Esophagus muscularis mucosa (tissue), 4 donors: ENCODE data around the gene PGGT1B. TPM values are rescaled to one million over a fixed set of nuclear protein-coding genes. Genes with fewer than 3 reads are reported as not detected.

Experiments used
- DNase-seq: peaks from one replicate; pipeline ENCODE4 v3.0.0-alpha.2; 2017; ENCODE audit errors: extremely low spot score
- H3K27ac ChIP-seq, 4 donors: fragments of 200-600 bp; sonication (generic); replicated peaks in 1 of 4; 1 replicate in 3 of 4; 2 replicates in 1 of 4; pipeline ENCODE4 v1.5.1; 2016 to 2019; ENCODE audit warnings: mild to moderate bottlenecking in 1 of 4
- H3K27me3 ChIP-seq, 4 donors: fragments of 200-600 bp; sonication (generic); one replicate each; pipeline versions ENCODE4 v1.5.1 to v1.6.0; 2016 to 2019
- H3K36me3 ChIP-seq, 4 donors: fragments of 200-600 bp; sonication (generic); one replicate each; pipeline ENCODE4 v1.5.1; 2016 to 2019
- H3K4me1 ChIP-seq, 4 donors: fragments of 200-600 bp; sonication (generic); one replicate each; pipeline ENCODE4 v1.5.1; 2016 to 2019
- H3K4me3 ChIP-seq, 4 donors: fragments of 200-600 bp; sonication (generic); 1 replicate in 2 of 4; 2 replicates in 2 of 4; pipeline ENCODE4 v1.5.1; 2016 to 2019; ENCODE audit warnings: mild to moderate bottlenecking in 4 of 4, moderate library complexity in 1 of 4
- H3K9me3 ChIP-seq, 4 donors: fragments of 200-600 bp; sonication (generic); 1 replicate in 3 of 4; 2 replicates in 1 of 4; pipeline ENCODE4 v1.5.1; 2016 to 2019
- CTCF ChIP-seq, 3 experiments: fragments of 200-600 bp in 2 of 3; fragments of 450-650 bp in 1 of 3; sonication (generic) in 2 of 3; IDR thresholded peaks; one replicate each; pipeline ENCODE4 v1.5.1; 2017 to 2019; ENCODE audit warnings: antibody characterized with exemption in 3 of 3, mild to moderate bottlenecking in 2 of 3, moderate library complexity in 1 of 3
- EP300 ChIP-seq: sonication (generic); formaldehyde crosslinking; IDR thresholded peaks from one replicate; pipeline ENCODE4 v1.6.1; 2017; ENCODE audit warnings: antibody characterized with exemption
- POLR2A ChIP-seq: fragments of 450-650 bp; IDR thresholded peaks from one replicate; pipeline ENCODE4 v1.6.1; 2017; ENCODE audit warnings: antibody characterized with exemption, moderate library complexity, mild to moderate bottlenecking, low read depth
- POLR2AphosphoS5 ChIP-seq, 2 donors: sonication (generic); formaldehyde crosslinking; IDR thresholded peaks; one replicate each; pipeline ENCODE4 v1.6.1; 2017; ENCODE audit warnings: antibody characterized with exemption in 2 of 2
- WGBS: methylation state at CpG from one replicate; pipeline ENCODE4 v1.1.5; 2018; 5-methylcytosine and 5-hydroxymethylcytosine counted together
- intact Hi-C: fragments of 100-400 bp; cut with DNase I; formaldehyde crosslinking; loops from one replicate; pipeline ENCODE4 v1.15.1; 2023
- total RNA-seq, 4 donors: library from RNA; depleted of rRNA; stranded (reverse); fragments of >200 nt; gene quantifications; one replicate each; pipeline versions ENCODE4 v1.1.0 to v1.2.1, GENCODE V29; 2016

Gene PGGT1B
- total RNA-seq, 4 donors from 2014 or later: 9.5 to 18.3 (median 10.7) TPM

DNA sequence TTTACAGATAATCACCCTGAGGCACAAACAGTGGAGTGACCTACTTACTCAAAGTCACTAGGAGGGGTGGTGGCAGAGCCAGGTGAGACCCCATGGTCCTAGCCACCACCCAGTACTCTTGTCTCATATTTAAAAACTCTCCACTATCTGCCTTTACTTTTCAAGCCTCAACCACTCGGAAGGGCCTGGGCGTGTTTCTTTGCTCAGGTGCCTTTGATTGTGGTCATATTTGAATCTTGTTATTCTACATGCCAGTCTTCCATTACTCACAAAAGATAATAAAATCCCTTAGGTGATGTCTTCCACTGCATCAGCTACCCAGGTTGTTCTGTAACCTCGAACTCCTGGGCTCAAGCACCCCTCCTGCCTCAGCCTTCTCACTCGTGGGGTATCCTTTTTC is 72.3 kb downstream of the PGGT1B start:
- H3K9me3 ChIP-seq: no peaks in the 10 kb centered on the region
- no peak for DNase-seq
- TF ChIP-seq POLR2AphosphoS5 (IDR thresholded peaks at IDR 0.05): no peak
- TF ChIP-seq CTCF (IDR thresholded peaks at IDR 0.05): no peak
- TF ChIP-seq EP300: no peak
- TF ChIP-seq POLR2A: no peak
- no peak overlapping the region for H3K4me3 ChIP-seq
- H3K4me1 ChIP-seq: no peaks in the 10 kb centered on the region
- no peaks in the 10 kb centered on the region for H3K36me3 ChIP-seq
- 84% methylated on average over 4 of the region's 4 CpGs for WGBS
- intact Hi-C loops: no loop called here
- H3K27me3 ChIP-seq: peaks cover 0 to 4% (median 0%) of the 10 kb centered on the region in 4 donors
- H3K27ac ChIP-seq: no peak overlapping the region

GRCh38 chr5:115189866-115190265 is 72.8 kb downstream of the PGGT1B start:
- WGBS: 52% methylated on average over 2 of the region's 2 CpGs
- intact Hi-C loops: no loop called here
- no peaks in the 10 kb centered on the region for H3K4me1 ChIP-seq

DNA sequence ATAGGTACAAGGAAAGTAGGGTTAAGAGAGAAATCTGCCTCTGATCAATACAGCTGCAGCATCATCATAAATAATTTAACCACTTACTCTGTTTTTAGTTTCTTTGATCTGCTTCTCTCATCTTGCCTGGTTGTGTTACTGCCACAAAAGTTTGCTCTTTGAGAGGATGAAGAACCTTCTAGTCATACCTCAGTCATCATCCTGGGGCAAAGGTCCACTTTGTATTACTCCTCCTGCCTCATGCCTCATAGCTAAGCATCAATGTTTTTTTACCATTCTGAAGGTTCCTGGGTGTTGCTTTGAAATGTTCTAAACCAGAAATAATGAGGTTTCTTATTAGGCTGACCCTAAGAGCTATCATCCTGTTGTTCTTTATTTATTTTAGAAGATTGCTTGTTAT is 75.9 kb downstream of the PGGT1B start:
- Histone ChIP-seq H3K4me3 (no peak overlapping the region), H3K27me3 (peaks cover 0 to 40% (median 20%) of the 10 kb centered on the region in 4 donors), H3K4me1 (no peaks in the 10 kb centered on the region), H3K27ac (no peak overlapping the region), H3K9me3 (no peaks in the 10 kb centered on the region), H3K36me3 (no peaks in the 10 kb centered on the region)
- TF ChIP-seq POLR2AphosphoS5 (IDR thresholded peaks at IDR 0.05) (no peak), EP300 (no peak), CTCF (IDR thresholded peaks at IDR 0.05) (no peak), POLR2A (no peak)
- intact Hi-C loops: no loop called here
- no peak for DNase-seq

More at GRCh38 chr5:115189866-115190265, 72.8 kb downstream of the PGGT1B start:
- no peaks in the 10 kb centered on the region for H3K36me3 ChIP-seq
- TF ChIP-seq CTCF (IDR thresholded peaks at IDR 0.05): no peak
- no peak for TF ChIP-seq EP300
- TF ChIP-seq POLR2AphosphoS5 (IDR thresholded peaks at IDR 0.05): no peak
- TF ChIP-seq POLR2A: no peak
- no peaks in the 10 kb centered on the region for H3K9me3 ChIP-seq
- DNase-seq: no peak
- no peak overlapping the region for H3K27ac ChIP-seq
- peaks cover 0 to 10% (median 0%) of the 10 kb centered on the region in 4 donors for H3K27me3 ChIP-seq
- H3K4me3 ChIP-seq: no peak overlapping the region

DNA sequence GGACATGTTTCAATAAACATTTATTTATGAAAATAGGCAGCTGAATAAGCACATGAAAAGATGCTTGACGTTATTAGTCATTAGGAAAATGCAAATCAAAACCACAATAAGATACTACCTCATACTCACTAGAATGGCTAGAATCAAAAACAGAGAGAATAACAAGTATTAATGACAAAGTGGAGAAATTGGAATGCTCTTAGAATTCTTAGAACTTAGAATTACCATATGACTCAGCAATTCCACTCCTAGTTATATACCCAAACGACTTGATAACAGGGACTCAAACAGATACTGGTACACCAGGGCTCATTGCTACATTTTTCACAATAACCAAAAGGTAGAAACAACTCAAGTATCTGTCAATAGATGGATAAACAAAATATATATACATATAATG is 77.9 kb downstream of the PGGT1B start:
- Histone ChIP-seq H3K9me3 (no peaks in the 10 kb centered on the region), H3K36me3 (no peaks in the 10 kb centered on the region), H3K27me3 (peaks cover 0 to 57% (median 38%) of the 10 kb centered on the region in 4 donors), H3K4me1 (peaks cover 10 to 14% (median 11%) of the 10 kb centered on the region in 4 donors), H3K4me3 (no peak overlapping the region), H3K27ac (no peak overlapping the region)
- 86% methylated on average over 2 of the region's 2 CpGs for WGBS
- no peak for TF ChIP-seq POLR2AphosphoS5 (IDR thresholded peaks at IDR 0.05)
- TF ChIP-seq CTCF (IDR thresholded peaks at IDR 0.05): no peak
- no peak for TF ChIP-seq EP300
- TF ChIP-seq POLR2A: no peak
- no peak for DNase-seq
- intact Hi-C loops: no loop called here

DNA sequence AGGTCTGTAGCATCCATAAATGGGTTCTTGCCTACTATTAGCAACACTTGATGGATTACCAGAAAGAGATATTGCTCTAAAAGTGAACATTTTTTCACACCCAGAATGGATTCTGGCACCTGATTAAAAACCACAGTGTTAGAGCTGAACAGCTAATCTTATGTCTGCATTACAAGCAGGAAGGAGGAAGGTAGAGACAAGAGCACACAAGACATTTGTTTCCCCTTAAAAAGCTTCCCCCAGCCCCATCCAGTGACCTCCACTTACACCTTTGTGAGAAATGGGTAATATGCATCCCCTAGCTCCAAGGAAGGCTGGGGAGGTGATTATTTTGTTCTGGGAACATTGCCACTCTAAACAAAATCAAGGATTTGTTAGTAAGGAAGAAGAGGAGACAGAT is 80.9 kb downstream of the PGGT1B start:
- TF ChIP-seq EP300: no peak
- no peak for TF ChIP-seq CTCF (IDR thresholded peaks at IDR 0.05)
- no peak for TF ChIP-seq POLR2A
- TF ChIP-seq POLR2AphosphoS5 (IDR thresholded peaks at IDR 0.05): no peak
- Histone ChIP-seq H3K27ac (no peak overlapping the region), H3K4me1 (peaks cover 16 to 23% (median 21%) of the 10 kb centered on the region in 4 donors), H3K4me3 (no peak overlapping the region), H3K9me3 (no peaks in the 10 kb centered on the region), H3K27me3 (peaks cover 0 to 76% (median 49%) of the 10 kb centered on the region in 4 donors), H3K36me3 (no peaks in the 10 kb centered on the region)
- DNase-seq: no peak
- intact Hi-C loops: no loop called here
